Activated CD8-positive, alpha-beta T cell treated with anti-CD3 and anti-CD28 coated beads, Interleukin-2, amount 10 ng/mL, durations not matched to agents 7 days and 5 days (primary cell): ENCODE results near the gene PIP4K2A. TPM values are rescaled to one million over a fixed set of nuclear protein-coding genes. Genes with fewer than 3 reads are reported as not detected.
"Not testable (repeated sequence)": the region's sequence is repeated elsewhere in the genome, so short reads cannot be mapped to it uniquely, and the experiment has no call there.

Experiments
- ATAC-seq: fragments of 150-1000 bp; cut with Tn5 transposase; one replicate; pipeline ENCODE4 v1.10.0; 2021; ENCODE audit warnings: moderate library complexity
- CTCF ChIA-PET: fragments of 350-600 bp; sonication (Branson Sonifier 250); formaldehyde crosslinking; loops from one replicate; lab custom pipeline; 2021; ENCODE audit warnings: antibody characterized with exemption; lab: Charles Lee
- POLR2A ChIA-PET: fragments of 350-600 bp; sonication (Branson Sonifier 250); formaldehyde crosslinking; loops from one replicate; lab custom pipeline; 2021; ENCODE audit warnings: antibody characterized with exemption; lab: Charles Lee
- DNase-seq: peaks from one replicate; pipeline ENCODE4 v3.0.0-alpha.2; 2020
- H3K27ac Mint-ChIP-seq: one replicate; pipeline ENCODE4 v1.8.0; 2021; ENCODE audit warnings: mild to moderate bottlenecking, mixed read lengths
- H3K27me3 Mint-ChIP-seq: one replicate; pipeline ENCODE4 v1.8.0; 2021; ENCODE audit warnings: low read depth, mixed read lengths
- H3K36me3 Mint-ChIP-seq: one replicate; pipeline ENCODE4 v1.8.0; 2021; ENCODE audit warnings: low read depth, mixed read lengths
- H3K4me1 Mint-ChIP-seq: one replicate; pipeline ENCODE4 v1.8.0; 2021; ENCODE audit warnings: low read depth, mixed read lengths
- H3K4me3 Mint-ChIP-seq: one replicate; pipeline ENCODE4 v1.8.0; 2021; ENCODE audit warnings: mild to moderate bottlenecking, mixed read lengths
- H3K9me3 Mint-ChIP-seq: one replicate; pipeline ENCODE4 v1.8.0; 2022; ENCODE audit warnings: mixed read lengths; ENCODE audit not compliant: insufficient read depth
- total RNA-seq, 2 experiments: library from RNA; stranded (reverse); gene quantifications; one replicate each; pipeline ENCODE4 v1.2.3, GENCODE V29; 2021

PIP4K2A gene
- total RNA-seq, 2 experiments from 2014 or later: 154 to 164 TPM

DNA sequence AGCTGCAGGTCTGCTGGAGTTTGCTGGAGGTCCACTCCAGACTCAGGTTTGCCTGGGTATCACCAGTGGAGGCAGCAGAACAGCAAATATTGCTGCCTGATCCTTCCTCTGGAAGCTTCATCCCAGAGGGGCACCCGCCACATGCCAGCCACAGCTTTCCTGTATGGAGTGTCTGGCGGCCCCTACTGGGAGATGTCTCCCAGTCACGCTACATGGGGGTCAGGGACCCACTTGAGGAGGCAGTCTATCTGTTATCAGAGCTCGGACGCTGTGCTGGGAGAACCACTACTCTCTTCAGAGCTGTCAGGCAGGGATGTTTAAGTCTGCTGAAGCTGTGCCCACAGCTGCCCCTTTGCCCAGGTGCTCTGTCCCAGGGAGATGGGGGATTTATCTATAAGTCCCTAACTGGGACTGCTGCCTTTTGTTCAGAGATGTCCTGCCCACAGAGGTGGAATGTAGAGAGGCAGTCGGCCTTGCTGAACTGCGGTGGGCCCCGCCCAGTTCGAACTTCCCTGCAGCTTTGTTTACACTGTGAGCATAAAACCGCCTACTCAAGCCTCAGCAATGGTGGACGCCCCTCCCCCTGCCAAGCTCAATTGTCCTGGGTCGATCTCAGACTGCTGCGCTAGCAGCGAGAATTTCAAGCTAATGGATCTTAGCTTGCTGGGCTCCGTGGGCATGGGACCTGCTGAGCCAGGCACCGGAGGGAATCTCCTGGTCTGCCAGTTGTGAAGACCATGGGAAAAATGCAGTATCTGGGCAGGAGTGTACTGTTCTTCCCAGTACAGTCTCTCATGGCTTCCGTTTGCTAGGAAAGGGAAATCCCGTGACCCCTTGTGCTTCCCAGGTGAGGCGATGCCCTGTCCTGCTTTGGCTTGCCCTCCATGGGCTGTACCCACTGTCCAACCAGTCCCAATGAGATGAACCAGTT is 200.6 kb downstream of the PIP4K2A start:
- POLR2A ChIA-PET, CTCF ChIA-PET, DNase-seq, H3K27ac Mint-ChIP-seq, H3K4me3 Mint-ChIP-seq, H3K4me1 Mint-ChIP-seq, ATAC-seq, H3K9me3 Mint-ChIP-seq, H3K36me3 Mint-ChIP-seq: not testable (repeated sequence)
- peaks cover 47% of the 10 kb centered on the region for H3K27me3 Mint-ChIP-seq

DNA sequence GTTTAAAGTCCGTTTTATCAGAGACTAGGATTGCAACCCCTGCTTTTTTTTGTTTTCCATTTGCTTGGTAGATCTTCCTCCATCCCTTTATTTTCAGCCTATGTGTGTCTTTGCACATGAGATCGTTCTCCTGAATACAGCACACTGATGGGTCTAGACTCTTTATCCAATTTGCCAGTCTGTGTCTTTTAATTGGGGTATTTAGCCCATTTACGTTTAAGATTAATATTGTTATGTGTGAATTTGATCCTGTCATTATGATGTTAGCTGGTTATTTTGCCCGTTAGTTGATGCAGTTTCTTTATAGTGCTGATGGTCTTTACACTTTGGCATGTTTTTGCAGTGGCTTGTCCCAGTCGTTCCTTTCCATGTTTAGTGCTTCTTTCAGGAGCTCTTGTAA is 202.4 kb downstream of the PIP4K2A start:
- DNase-seq, CTCF ChIA-PET, H3K36me3 Mint-ChIP-seq, H3K4me3 Mint-ChIP-seq, H3K4me1 Mint-ChIP-seq, POLR2A ChIA-PET, H3K9me3 Mint-ChIP-seq, ATAC-seq, H3K27ac Mint-ChIP-seq: not testable (repeated sequence)
- H3K27me3 Mint-ChIP-seq: peaks cover 42% of the 10 kb centered on the region

DNA sequence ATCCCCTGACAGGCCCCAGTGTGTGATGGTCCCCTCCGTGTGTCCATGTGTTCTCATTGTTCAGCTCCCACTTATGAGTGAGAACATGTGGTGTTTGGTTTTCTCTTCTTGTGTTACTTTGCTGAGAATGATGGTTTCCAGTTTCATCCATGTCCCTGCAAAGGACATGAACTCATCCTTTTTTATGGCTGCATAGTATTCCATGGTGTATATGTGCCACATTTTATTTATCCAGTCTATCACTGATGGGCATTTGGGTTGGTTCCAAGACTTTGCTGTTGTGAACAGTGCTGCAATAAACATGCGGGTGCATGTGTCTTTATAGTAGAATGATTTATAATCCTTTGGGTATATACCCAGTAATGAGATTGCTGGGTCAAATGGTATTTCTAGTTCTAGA is 206.2 kb downstream of the PIP4K2A start:
- CTCF ChIA-PET, DNase-seq, H3K4me3 Mint-ChIP-seq, POLR2A ChIA-PET, H3K9me3 Mint-ChIP-seq, H3K27ac Mint-ChIP-seq, ATAC-seq, H3K36me3 Mint-ChIP-seq: not testable (repeated sequence)
- H3K4me1 Mint-ChIP-seq: peaks cover 19% of the 10 kb centered on the region
- H3K27me3 Mint-ChIP-seq: peaks cover 46% of the 10 kb centered on the region

DNA sequence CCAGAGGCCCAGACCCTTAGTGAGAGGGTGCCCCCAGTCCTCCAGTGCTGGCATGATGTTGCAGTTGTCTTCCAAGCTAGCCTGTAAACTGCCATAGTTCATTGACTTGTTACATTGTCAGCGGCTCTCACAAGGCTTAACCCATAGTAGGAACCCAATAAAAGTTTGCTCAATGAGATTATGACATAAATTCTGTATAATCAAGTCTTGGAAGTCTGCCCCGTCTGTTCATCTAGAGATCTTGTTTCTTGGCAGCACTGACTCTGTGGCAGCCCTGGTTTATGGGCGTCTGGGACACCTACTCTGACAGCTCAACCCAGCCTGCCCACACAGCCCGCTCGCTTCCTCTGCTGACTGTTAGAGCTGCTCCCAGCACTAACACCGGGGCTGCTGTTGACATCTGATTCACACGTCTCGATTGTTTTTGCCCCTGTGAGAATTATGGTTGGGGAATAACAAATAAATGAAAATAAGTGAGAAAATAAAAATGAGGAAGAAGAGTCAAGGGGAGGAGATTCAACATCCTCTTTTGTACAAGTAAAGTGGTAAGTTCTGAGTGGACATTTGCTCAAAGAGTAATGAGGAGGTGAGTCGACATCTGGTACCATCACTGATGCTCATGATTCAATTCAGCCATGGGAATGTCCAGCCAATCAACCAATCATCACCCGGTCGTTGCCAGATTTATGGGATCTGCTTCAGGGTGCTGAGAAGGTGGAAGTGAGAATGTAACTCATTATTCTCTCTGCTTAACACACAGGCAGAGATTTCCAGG is 208.3 kb downstream of the PIP4K2A start:
- CTCF ChIA-PET: interaction anchor here (0.5 kb wide), 1 partner anchor 482 kb away, joined by 3 read pairs; no protein-coding TSS in a partner anchor
- peak; percentile 96 for ATAC-seq
- no peaks in the 10 kb centered on the region for H3K9me3 Mint-ChIP-seq

DNA sequence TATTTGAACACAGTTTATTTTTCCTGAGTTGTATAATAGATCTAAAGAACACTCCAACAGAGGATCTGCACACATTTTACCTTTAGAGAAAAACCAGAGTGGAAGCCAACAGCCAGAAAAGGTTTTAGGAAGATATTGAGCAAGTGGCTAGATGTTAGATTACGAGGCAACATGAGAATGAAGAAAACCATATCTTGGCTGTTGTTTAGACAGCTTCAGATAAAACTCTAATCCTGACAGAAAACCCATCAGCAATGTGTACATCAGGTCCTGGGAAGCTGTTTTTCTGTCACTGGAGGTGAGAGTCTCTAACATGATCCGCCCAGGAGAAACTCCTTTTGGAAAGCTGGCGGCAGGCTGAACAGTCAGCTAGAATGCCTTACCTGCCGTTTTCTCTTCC is 209.6 kb downstream of the PIP4K2A start:
- H3K4me3 Mint-ChIP-seq: no peak overlapping the region
- no peaks in the 10 kb centered on the region for H3K9me3 Mint-ChIP-seq
- DNase-seq (no peak), ATAC-seq (no peak)
- no peak overlapping the region for H3K27ac Mint-ChIP-seq
- H3K27me3 Mint-ChIP-seq: peaks cover 33% of the 10 kb centered on the region
- ChIA-PET POLR2A (no interaction called here), CTCF (interaction anchor here (0.9 kb wide), 1 partner anchor 70 kb away, joined by 3 read pairs; no protein-coding TSS in a partner anchor)
- no peaks in the 10 kb centered on the region for H3K36me3 Mint-ChIP-seq
- H3K4me1 Mint-ChIP-seq: peaks cover 30% of the 10 kb centered on the region

More for the DNA sequence above, 208.3 kb downstream of the PIP4K2A start:
- peaks cover 26% of the 10 kb centered on the region for H3K4me1 Mint-ChIP-seq
- POLR2A ChIA-PET: no interaction called here
- H3K4me3 Mint-ChIP-seq: no peak overlapping the region
- no peaks in the 10 kb centered on the region for H3K36me3 Mint-ChIP-seq
- H3K27me3 Mint-ChIP-seq: peaks cover 37% of the 10 kb centered on the region
- DNase-seq: peak; percentile 73
- no peak overlapping the region for H3K27ac Mint-ChIP-seq

DNA sequence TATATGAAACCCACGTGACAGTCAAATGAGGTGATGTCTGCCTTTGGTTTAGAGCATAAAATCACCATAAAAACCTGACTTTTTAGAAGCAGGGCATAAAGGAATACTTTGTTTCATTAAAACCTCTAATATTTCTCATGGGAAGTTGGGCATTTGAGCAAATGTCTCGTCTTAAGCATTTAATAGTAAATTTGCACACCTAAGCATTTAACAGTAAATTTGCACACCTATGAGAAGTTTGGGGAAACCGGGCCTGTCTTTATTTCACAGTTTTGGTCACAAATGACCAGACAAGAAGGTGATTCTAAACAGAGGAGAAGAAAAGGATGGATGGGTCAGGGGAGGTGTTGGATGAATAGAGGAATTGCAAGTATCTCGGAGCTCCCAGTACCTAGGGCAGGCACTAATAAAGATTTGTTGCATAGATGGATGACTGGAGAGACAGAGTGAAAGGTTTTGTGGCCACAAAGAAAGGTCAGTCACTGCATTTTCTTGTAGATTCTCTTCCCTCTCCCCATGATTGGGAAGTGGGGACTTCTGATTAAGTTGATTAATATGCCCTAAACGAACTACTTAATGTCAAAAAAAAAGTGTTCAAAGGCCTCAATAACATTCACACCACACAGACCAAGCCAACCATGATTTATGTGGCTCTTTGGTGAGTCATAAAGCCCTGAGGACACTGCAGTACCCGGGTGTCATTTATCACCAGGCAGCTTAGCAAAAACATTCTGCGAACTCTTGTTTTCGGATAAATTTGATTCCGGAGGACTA is 210.9 kb downstream of the PIP4K2A start:
- CTCF ChIA-PET: no interaction called here
- Mint-ChIP-seq H3K9me3 (no peaks in the 10 kb centered on the region), H3K4me3 (no peak overlapping the region), H3K4me1 (peaks cover 30% of the 10 kb centered on the region), H3K36me3 (no peaks in the 10 kb centered on the region), H3K27ac (no peak overlapping the region), H3K27me3 (peaks cover 30% of the 10 kb centered on the region)
- ATAC-seq (no peak), DNase-seq (no peak)
- POLR2A ChIA-PET: no interaction called here

DNA sequence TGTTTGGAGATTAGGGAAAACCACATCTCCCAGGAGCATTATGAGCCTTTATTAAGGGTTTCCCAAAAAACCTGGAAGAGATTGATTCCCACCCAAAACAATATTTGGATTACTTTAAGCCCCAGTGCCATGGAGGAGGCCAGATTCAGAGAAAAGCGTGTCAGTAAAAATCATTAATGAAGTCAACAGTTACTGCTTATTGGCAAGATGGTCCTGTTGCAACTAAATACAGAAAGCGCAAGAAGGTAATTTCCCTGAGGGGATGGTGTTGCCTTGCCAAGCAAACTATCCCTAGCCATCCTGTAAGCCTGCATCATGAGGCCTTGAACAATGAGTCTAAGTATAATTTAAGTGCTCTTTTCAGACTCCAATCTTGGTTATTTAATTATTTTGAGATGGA is 212.5 kb downstream of the PIP4K2A start:
- H3K4me3 Mint-ChIP-seq: no peak overlapping the region
- peaks cover 25% of the 10 kb centered on the region for H3K4me1 Mint-ChIP-seq
- ATAC-seq (no peak), DNase-seq (no peak)
- H3K9me3 Mint-ChIP-seq: no peaks in the 10 kb centered on the region
- no peaks in the 10 kb centered on the region for H3K36me3 Mint-ChIP-seq
- no peak overlapping the region for H3K27ac Mint-ChIP-seq
- H3K27me3 Mint-ChIP-seq: peaks cover 38% of the 10 kb centered on the region
- ChIA-PET POLR2A (no interaction called here), CTCF (no interaction called here)

DNA sequence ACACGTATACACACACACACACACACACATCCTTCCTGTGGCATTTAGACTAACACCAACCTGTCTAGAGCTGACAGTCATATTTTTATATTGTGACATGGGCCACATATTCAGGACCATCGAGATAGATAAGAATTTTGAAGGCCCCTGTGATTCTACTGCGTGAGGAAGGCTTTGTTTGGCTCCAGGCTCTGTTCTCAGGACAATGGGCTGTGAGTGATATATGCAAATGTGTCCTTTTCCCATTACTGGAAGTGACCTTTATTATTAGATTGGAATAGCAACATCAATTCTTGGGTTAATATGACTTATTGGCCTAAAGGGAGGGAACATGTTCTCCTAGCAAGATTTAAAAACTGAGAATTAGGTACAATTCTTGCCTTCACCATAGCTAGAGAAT is 213.0 kb downstream of the PIP4K2A start:
- CTCF ChIA-PET: no interaction called here
- POLR2A ChIA-PET: interaction anchor here (0.8 kb wide), 1 partner anchor 161 kb away, joined by 3 read pairs; no protein-coding TSS in a partner anchor
- peaks cover 38% of the 10 kb centered on the region for H3K27me3 Mint-ChIP-seq

DNA sequence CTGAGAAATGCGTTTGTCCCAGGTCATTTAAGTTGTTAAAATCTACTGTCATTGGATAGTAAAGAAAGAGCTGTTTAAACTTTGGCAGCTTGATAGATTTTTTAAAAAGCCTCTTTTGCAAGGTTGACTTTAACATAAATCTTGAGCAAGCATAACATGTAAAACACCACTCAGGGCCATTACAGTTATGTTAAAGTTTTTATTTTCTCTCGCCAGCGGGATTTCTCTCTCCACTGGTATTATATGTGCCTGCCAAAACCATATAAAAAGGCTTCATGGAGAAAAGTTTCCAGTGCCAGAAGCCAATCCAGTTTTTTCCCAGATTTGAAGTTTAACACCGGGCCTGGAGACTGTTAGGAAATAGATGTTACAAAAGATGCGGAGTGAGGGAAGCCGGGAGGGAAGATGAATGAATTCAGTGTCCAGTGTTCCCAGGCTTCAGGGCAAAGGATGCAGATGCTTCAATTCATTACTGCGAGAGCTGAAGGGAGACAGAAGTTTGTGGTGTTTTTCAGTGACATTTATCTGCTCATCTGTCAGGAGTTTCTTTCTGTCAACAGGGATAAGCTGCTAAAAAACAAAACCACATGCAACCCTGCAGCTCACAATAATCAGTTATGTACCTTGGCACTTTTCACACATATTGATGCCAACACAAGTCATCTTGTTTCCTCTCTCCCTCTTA is 213.6 kb downstream of the PIP4K2A start:
- H3K4me1 Mint-ChIP-seq: peaks cover 15% of the 10 kb centered on the region
- no peak overlapping the region for H3K4me3 Mint-ChIP-seq
- POLR2A ChIA-PET: interaction anchor here (0.8 kb wide), 1 partner anchor 161 kb away, joined by 3 read pairs; no protein-coding TSS in a partner anchor
- H3K9me3 Mint-ChIP-seq: no peaks in the 10 kb centered on the region
- ATAC-seq (no peak), DNase-seq (no peak)
- H3K36me3 Mint-ChIP-seq: no peaks in the 10 kb centered on the region
- H3K27me3 Mint-ChIP-seq: peaks cover 41% of the 10 kb centered on the region
- CTCF ChIA-PET: interaction anchor here (1.5 kb wide), 1 partner anchor 14 kb away, joined by 3 read pairs; no protein-coding TSS in a partner anchor
- no peak overlapping the region for H3K27ac Mint-ChIP-seq

More for the DNA sequence above, 213.0 kb downstream of the PIP4K2A start:
- H3K4me3 Mint-ChIP-seq: no peak overlapping the region
- no peak for DNase-seq
- peaks cover 21% of the 10 kb centered on the region for H3K4me1 Mint-ChIP-seq
- no peak for ATAC-seq
- no peaks in the 10 kb centered on the region for H3K36me3 Mint-ChIP-seq
- no peaks in the 10 kb centered on the region for H3K9me3 Mint-ChIP-seq
- H3K27ac Mint-ChIP-seq: no peak overlapping the region

DNA sequence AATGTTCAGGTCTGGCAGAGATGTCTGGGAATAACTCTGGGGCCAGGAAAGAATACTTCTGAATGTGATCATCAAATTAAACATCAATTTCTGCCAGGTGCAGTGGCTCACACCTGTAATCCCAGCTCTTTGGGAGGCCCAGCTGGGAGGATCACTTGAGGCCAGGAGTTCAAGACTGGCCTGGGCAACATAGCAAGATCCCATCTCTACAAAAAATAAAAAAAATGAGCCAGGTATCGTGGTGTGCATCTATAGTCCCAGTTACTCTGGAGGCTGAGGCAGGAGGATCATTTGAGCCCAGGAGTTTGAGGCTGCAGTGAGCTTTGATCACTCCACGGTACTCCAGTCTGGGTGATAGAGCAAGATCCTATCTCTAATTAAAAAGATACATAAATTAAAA is 214.4 kb downstream of the PIP4K2A start:
- not testable (repeated sequence) for H3K9me3 Mint-ChIP-seq

DNA sequence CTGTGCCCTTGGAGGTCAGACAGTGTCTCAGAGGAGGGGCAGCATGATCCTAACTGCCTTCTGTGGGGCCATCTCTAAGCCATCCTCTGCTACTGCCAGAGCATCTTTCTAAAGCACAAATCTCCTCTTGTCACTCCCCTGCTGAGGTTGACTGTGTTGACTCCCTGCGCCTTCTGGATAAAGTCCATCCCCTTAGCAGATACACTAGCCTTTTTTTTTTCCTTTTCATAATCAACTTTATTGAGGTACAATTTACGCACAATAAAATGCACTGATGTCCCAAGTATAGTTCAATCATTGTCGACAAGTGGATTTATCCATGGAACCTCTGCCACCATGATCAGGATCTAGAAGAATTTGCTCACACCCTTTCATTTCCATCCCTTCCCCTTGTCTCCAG is 219.0 kb downstream of the PIP4K2A start:
- ATAC-seq (no peak), DNase-seq (no peak)
- ChIA-PET CTCF (no interaction called here), POLR2A (no interaction called here)
- no peak overlapping the region for H3K4me3 Mint-ChIP-seq
- H3K36me3 Mint-ChIP-seq: peaks cover 10% of the 10 kb centered on the region
- peaks cover 27% of the 10 kb centered on the region for H3K4me1 Mint-ChIP-seq
- H3K27ac Mint-ChIP-seq: no peak overlapping the region
- H3K9me3 Mint-ChIP-seq: no peaks in the 10 kb centered on the region
- peaks cover 43% of the 10 kb centered on the region for H3K27me3 Mint-ChIP-seq

More for the DNA sequence above, 214.4 kb downstream of the PIP4K2A start:
- H3K27me3 Mint-ChIP-seq: peaks cover 45% of the 10 kb centered on the region
- peaks cover 13% of the 10 kb centered on the region for H3K4me1 Mint-ChIP-seq
- CTCF ChIA-PET: interaction anchor here (1.5 kb wide), 1 partner anchor 13 kb away, joined by 3 read pairs; no protein-coding TSS in a partner anchor
- not testable (repeated sequence) for H3K36me3 Mint-ChIP-seq, H3K27ac Mint-ChIP-seq, H3K4me3 Mint-ChIP-seq, ATAC-seq, DNase-seq
- POLR2A ChIA-PET: interaction anchor here (0.7 kb wide), 1 partner anchor 100 kb away, joined by 5 read pairs; no protein-coding TSS in a partner anchor
